Activated naive CD8-positive, alpha-beta T cell (primary cell): ENCODE data around the gene MXRA7.
"Not testable (repeated sequence)": the region's sequence is repeated elsewhere in the genome, so short reads cannot be mapped to it uniquely, and the experiment has no call there.

Experiments used
- H3K27ac Mint-ChIP-seq: one replicate; pipeline ENCODE4 v1.8.0; 2021; ENCODE audit warnings: mixed read lengths
- H3K27me3 Mint-ChIP-seq: one replicate; pipeline ENCODE4 v1.8.0; 2021; ENCODE audit warnings: mixed read lengths
- H3K36me3 Mint-ChIP-seq: one replicate; pipeline ENCODE4 v1.8.0; 2021; ENCODE audit warnings: mixed read lengths
- H3K4me1 Mint-ChIP-seq: one replicate; pipeline ENCODE4 v1.8.0; 2021; ENCODE audit warnings: low read depth, mixed read lengths
- H3K4me3 Mint-ChIP-seq: one replicate; pipeline ENCODE4 v1.8.0; 2021; ENCODE audit warnings: mild to moderate bottlenecking, mixed read lengths
- H3K9me3 Mint-ChIP-seq: one replicate; pipeline ENCODE4 v1.8.0; 2021; ENCODE audit warnings: low read depth, mixed read lengths

Gene MXRA7

DNA sequence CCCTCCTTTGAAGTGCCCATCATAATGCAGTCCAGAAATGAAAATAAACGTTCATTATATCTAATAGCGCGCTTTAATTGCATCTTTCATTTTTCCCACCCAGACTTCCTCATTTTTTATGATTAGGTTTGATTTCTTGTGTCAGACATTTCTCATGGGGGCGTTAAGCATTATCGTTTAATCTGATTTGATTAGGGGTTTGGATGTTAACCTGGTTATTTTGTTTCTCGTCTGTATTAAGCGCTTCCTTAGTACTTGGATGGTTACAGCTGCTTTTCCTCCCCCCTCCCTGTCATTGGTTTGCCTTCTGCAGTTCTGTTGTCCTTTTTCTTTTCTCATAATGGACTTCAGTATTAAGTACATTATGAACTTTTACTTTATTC lies 27.7 kb upstream of the MXRA7 start:
- H3K36me3 Mint-ChIP-seq, result peaks cover 29% of the 10 kb centered on the region
- no peaks in the 10 kb centered on the region for H3K9me3 Mint-ChIP-seq
- peak overlapping the region; percentile 94 for H3K4me3 Mint-ChIP-seq
- peaks cover 40% of the 10 kb centered on the region for H3K4me1 Mint-ChIP-seq
- no peaks in the 10 kb centered on the region for H3K27me3 Mint-ChIP-seq
- H3K27ac Mint-ChIP-seq, result peak overlapping the region; percentile 97

DNA sequence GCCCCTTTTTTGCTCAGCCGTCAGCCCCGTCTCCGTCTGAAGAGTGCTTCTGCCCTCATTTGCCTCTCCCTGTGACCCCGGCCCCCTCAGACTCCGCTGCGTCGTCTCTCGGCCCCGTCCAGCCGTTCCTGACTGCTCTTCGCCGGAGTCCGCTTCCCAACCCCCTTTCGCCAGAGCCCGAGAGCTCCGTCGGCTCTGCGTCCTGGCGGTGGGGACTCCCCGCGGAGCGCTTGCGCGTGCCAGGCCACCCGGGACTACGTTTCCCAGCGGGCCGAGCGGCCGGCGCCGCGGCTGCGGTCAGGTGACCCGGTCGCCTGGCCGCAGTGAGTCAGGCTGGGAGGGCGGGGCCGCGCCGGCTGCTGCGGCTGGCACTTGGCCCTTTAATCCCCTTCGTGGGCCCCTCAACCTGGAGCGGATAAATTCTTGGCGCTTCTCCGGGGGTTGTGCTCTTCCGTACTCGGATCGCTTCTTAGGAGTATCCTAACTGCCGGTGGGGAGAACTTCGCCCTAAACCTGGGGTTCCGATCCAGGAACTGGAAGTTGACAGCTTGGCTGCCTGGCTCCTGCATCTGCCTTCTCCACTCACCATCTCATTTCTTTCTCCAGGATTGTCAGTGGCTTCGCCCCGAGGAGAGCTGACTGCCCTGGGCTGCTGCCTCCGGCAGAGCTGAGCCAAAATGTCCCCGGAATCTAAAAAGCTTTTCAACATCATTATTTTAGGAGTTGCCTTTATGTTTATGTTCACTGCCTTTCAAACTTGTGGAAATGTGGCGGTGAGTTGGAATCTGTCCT lies 27.1 kb upstream of the MXRA7 start, which contains the start of gene MFSD11:
Gene MFSD11, plus strand, starts transcription at position 444 of the 792 bp plus-strand sequence. Its CDS starts 234 bp downstream, at position 678.
- Mint-ChIP-seq H3K36me3 (peaks cover 33% of the 10 kb centered on the region), H3K4me3 (peak within 1 kb of the TSS; percentile 94), H3K27ac (peak within 1 kb of the TSS; percentile 97), H3K9me3 (no peaks in the 10 kb centered on the region), H3K4me1 (peaks cover 46% of the 10 kb centered on the region), H3K27me3 (no peaks in the 10 kb centered on the region)

DNA sequence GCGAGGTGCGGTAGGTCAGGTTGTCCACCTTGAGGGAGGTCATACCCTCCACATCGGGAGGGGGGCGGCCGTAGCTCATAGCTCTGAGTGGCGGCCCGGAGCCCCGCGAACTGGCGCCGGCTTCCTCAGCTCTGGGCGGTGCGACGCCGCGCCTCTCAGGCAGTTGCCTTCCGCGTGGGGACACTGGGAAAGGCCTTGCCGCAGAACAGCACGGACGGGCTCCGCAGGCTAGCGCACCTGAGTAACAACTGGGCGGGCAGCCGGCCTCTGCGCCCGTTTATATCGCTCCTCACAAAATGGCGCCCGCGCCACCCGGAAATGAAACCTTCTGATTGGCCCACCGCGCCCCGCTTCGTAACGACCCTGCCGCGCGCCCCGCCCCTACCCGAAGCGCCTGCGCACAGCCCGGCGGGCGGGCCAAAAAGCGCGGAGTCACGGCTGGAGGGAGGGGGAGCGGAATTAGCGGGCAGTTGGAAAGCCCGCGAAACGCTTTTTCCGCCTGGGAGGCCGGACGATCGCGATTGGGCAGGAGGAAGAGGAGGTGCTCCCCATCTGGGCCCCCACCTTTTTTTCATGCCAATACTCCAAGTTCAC lies 26.4 kb upstream of the MXRA7 start, which contains the start of gene SRSF2:
Gene SRSF2, minus strand, starts transcription at position 250 of the 594 bp plus-strand sequence. Its CDS starts 171 bp downstream, at position 79.
- no peaks in the 10 kb centered on the region for H3K9me3 Mint-ChIP-seq
- H3K4me3 Mint-ChIP-seq, result peak within 1 kb of the TSS; percentile 99
- peaks cover 30% of the 10 kb centered on the region for H3K36me3 Mint-ChIP-seq
- H3K27ac Mint-ChIP-seq, result peak within 1 kb of the TSS; percentile 97
- no peaks in the 10 kb centered on the region for H3K27me3 Mint-ChIP-seq
- H3K4me1 Mint-ChIP-seq, result peaks cover 52% of the 10 kb centered on the region

DNA sequence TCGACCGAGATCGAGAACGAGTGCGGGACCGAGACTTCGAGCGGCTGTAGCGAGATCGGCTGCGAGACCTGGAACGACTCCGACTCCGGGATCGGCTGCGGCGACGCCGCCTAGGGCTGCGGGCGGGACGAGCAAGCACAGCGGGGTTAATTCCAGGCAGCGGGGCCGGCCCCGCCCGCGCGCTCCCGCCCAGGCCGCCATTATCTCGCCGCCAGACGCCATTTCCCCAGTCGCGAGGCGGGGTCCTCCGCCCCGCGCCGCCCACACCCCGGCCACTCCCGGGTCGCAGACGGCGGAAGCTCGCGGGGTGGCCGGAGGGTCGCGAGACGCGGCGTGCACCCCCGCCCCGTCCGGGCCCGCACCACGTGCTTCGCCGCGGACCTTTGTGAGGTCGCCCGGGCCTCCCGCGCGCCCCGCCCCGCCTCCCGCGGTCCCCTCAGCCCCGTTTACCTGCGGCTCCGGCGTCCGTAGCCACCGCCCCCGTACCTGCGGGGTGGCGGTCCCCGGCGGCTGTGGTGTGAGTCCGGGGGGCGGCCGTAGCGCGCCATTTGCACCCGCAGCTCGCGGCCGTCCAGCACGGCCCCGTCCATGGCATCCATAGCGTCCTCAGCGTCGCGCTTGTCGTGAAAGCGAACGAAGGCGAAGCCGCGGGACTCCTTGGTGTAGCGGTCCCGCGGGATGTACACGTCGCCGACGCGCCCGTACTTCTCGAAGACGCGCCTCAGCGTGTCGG lies 25.8 kb upstream of the MXRA7 start:
- Mint-ChIP-seq H3K9me3 (no peaks in the 10 kb centered on the region), H3K4me1 (peaks cover 56% of the 10 kb centered on the region), H3K27ac (peak overlapping the region; percentile 97), H3K4me3 (peak overlapping the region; percentile 99), H3K36me3 (peaks cover 28% of the 10 kb centered on the region), H3K27me3 (no peaks in the 10 kb centered on the region)

DNA sequence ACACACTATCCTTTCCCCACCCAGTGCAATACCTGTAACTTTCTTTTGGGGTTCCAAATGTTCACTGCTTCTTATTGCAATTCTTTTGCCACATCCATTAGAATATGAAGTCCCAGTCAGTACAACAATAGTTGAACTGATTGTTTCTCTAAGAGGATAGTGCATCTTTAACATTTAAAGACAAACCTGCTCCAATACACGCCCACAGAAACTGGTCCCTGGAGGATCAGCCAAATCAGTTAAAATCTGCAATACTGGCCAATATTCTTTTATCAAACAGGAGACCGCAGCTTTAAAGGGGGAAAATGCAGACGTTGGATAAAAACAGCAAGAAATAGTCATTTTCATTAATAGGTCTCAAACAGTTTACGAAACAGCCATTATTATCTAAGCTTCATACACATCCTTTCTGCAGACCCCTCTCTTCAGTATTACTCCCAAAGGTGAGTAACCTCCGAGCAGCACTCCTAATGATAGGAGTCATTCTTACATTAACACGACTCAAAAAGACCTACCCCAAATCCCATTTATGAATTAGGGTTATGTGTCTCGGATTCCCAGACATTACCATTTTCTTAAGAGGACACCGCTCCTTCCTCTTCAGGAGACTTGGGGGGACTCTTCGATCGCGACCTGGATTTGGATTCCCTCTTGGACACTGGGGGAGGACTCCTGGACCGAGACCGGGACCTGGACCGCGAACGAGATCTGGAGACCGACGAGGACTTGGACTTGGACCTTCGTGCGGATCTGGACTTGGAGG lies 25.0 kb upstream of the MXRA7 start:
- peaks cover 28% of the 10 kb centered on the region for H3K36me3 Mint-ChIP-seq
- peak overlapping the region; percentile 99 for H3K4me3 Mint-ChIP-seq
- peak overlapping the region; percentile 97 for H3K27ac Mint-ChIP-seq
- peaks cover 57% of the 10 kb centered on the region for H3K4me1 Mint-ChIP-seq
- no peaks in the 10 kb centered on the region for H3K27me3 Mint-ChIP-seq
- H3K9me3 Mint-ChIP-seq, result no peaks in the 10 kb centered on the region

DNA sequence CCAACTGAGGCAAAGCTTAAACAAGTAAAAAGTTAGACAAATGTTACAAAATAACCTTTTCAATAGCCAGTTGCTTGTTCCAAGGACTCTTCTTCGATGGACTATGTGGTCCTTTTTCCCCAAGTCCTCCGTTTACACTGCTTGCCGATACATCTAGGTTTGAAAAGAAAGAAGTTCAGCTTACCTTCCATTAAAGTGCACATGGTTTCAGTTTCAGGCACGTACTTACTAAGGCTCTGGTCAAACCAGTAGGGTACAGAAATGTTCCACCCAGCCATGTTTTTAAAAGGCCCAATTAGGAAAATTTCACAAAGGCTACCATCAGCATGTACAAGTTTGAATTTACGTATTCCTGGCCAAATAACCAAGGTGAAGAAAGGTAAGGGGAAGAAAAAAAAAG lies 24.2 kb upstream of the MXRA7 start:
- H3K4me3 Mint-ChIP-seq, result peak overlapping the region; percentile 99
- peaks cover 56% of the 10 kb centered on the region for H3K4me1 Mint-ChIP-seq
- H3K27ac Mint-ChIP-seq, result peak overlapping the region; percentile 97
- no peaks in the 10 kb centered on the region for H3K9me3 Mint-ChIP-seq
- peaks cover 28% of the 10 kb centered on the region for H3K36me3 Mint-ChIP-seq
- H3K27me3 Mint-ChIP-seq, result no peaks in the 10 kb centered on the region

DNA sequence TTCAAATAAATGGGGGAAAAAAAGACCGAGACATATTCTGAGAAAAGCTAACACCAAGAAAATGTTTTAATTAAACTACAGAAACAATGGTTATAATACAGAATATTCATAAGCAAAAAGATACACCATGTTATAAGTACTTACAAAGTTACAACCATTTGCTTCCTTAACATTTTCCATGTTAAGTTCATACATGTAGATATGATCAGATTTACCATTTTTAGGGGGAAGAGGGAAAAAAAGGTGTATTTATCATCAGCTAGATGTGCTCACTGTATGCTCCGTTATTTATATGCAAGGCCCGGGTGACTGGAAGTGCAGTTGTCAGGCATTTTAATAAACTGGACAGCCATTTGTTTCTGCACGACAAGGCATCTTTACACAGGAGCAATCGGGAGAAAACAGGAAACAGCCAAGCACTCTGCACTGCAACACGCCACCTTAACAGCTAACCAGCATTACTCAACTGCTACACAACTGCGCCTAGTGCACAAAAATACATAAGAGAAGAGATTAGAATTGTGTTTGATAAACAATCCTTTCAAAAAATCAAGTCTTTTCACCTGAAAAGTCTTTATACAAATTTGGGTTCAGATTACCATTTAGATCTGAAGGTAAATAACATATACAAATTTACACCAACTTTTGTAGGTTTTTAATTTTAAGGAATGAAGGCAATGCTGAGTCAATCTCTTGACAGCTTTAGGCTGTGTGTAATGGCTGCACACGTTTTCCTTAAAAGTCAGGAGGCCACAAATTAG lies 23.5 kb upstream of the MXRA7 start:
- H3K27ac Mint-ChIP-seq, result peak overlapping the region; percentile 97
- H3K36me3 Mint-ChIP-seq, result peaks cover 28% of the 10 kb centered on the region
- no peaks in the 10 kb centered on the region for H3K9me3 Mint-ChIP-seq
- no peaks in the 10 kb centered on the region for H3K27me3 Mint-ChIP-seq
- H3K4me3 Mint-ChIP-seq, result peak overlapping the region; percentile 99
- H3K4me1 Mint-ChIP-seq, result peaks cover 58% of the 10 kb centered on the region

DNA sequence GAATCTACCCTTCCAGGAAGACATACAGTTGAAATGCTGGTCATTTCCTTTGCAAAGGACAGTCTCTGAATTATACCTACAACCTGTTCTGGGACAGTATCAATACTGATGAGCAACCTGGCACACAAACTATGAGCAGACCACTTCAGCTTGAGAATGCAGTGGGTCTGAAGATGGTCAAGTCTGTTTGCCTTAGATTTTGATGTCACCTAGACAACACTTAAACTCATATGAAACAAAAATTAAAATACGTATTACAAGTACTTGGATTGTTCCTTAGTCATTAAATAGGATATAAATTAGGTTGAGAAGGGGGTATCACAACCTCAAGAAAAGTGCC lies 22.8 kb upstream of the MXRA7 start:
- Mint-ChIP-seq H3K27ac (peak overlapping the region; percentile 97), H3K4me1 (peaks cover 56% of the 10 kb centered on the region), H3K36me3 (peaks cover 28% of the 10 kb centered on the region), H3K27me3 (no peaks in the 10 kb centered on the region), H3K4me3 (peak overlapping the region; percentile 99), H3K9me3 (no peaks in the 10 kb centered on the region)

DNA sequence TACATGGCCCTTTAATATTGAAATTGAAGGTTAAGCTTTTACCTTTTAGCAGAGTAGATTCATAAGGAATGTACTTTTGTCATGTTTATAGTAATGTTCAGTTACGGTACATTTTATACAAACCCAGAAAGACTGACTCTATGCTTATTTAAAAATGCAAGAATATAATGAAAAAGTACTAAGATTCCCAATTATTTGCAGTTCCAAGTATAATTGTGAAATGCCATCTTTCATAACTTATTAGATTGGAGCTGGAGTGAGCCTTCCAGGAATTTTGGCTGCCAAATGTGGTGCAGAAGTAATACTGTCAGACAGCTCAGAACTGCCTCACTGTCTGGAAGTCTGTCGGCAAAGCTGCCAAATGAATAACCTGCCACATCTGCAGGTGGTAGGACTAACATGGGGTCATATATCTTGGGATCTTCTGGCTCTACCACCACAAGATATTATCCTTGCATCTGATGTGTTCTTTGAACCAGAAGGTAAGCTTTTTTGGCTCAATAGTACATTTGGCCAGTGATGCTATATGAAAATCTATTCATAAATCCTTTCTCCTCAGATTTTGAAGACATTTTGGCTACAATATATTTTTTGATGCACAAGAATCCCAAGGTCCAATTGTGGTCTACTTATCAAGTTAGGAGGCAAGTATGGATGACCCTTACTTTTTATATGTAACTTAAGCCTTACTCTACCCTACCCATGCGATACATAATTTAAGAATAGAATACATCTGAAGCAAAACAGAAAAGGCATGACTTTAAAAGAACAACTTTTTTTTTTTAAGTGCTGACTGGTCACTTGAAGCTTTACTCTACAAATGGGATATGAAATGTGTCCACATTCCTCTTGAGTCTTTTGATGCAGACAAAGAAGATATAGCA lies 22.2 kb upstream of the MXRA7 start:
- Mint-ChIP-seq H3K27me3 (no peaks in the 10 kb centered on the region), H3K9me3 (no peaks in the 10 kb centered on the region), H3K36me3 (peaks cover 28% of the 10 kb centered on the region), H3K4me3 (peak overlapping the region; percentile 99), H3K27ac (peak overlapping the region; percentile 97), H3K4me1 (peaks cover 55% of the 10 kb centered on the region)

DNA sequence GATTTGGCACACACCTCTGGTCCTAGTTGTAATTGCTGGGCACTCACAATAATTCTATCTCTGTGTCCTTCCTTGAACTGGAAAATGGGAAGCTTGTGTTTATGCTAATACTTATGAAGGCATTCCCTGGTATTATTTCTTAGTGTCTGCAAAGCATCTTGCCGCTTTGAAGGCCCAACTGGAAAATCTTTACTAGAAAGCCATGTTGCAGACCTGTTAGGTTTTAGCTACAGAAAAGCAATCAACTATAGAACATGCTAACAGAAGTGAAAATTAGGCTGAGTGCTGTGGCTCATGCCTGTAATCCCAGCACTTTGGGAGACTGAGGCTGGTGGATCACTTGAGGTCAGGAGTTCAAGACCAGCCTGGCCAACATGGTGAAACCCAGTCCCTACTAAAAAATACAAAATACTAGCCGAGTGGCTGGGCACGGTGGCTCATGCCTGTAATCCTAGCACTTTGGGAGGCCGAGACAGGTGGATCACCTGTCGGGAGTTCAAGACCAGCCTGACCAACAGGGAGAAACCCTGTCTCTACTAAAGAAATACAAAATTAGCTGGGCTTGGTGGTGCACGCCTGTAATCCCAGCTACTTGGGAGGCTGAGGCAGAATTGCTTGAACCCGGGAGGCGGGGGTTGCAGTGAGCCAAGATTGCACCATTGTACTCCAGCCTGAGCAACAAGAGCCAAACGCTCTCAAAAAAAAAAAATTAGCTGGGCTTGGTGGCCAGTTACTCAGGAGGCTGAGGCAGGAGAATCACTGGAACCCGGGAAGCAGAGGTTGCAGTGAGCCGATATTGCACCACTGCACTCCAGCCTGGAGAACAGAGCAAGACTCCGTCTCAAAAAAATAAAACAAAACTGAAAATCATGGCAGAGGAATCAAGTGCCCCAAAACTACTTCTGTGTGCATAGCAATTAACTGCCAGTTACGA lies 21.3 kb upstream of the MXRA7 start:
- Mint-ChIP-seq H3K27ac (peak overlapping the region; percentile 97), H3K4me1 (peaks cover 59% of the 10 kb centered on the region), H3K36me3 (peaks cover 28% of the 10 kb centered on the region), H3K4me3 (peak overlapping the region; percentile 99)
- H3K27me3 Mint-ChIP-seq, H3K9me3 Mint-ChIP-seq: not testable (repeated sequence)

DNA sequence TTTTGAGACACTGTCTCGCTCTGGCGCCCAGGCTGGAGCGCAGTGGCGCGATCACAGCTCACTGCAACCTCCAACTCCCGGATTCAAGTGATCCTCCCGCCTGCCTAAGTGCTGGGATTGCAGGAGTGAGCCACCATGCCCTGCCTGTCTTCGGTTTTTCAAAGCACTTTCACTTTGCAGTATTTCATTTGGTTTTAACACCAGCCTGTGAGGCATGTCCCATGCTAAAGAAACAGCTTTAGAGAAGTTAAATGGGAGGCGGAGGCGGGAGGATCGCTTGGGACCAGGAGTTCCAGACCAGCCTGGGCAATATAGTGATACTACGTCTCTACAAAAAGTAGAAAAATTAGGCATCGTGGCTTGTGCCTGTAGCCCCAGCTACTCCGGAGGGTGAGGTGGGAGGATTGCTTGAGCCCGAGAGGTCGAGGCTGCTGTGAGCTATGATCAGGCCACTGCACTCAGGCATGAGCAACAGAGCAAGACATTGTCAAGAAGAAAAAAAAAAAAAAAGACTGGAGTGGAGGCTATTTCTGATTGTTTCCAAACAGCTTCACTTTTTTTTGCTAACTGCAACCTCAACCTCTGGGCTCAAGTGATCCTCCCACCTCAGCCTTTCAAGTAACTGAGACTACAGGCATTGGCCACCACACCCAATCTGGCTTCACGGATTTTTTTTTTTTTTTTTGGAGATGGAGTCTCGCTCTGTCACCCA lies 17.1 kb upstream of the MXRA7 start:
- H3K9me3 Mint-ChIP-seq, result no peaks in the 10 kb centered on the region
- H3K27me3 Mint-ChIP-seq, result no peaks in the 10 kb centered on the region
- peaks cover 4% of the 10 kb centered on the region for H3K36me3 Mint-ChIP-seq
- peak overlapping the region; percentile 98 for H3K4me3 Mint-ChIP-seq
- peak overlapping the region; percentile 97 for H3K27ac Mint-ChIP-seq
- peaks cover 58% of the 10 kb centered on the region for H3K4me1 Mint-ChIP-seq
